ENCODE data around the gene SEC14L1.

Gene SEC14L1

GRCh38 chr17:77189148-77189547 is 48.4 kb downstream of the SEC14L1 start:
- H3K9me3 ChIP-seq (ENCODE audit: insufficient read depth, low read depth, low read length), result no peaks in the 10 kb centered on the region
- no peak overlapping the region for H3K9ac ChIP-seq (ENCODE audit: low read depth, low read length)
- H3K27me3 ChIP-seq (ENCODE audit: insufficient read depth, low read length), result no peaks in the 10 kb centered on the region
- H3K4me1 ChIP-seq (ENCODE audit: insufficient read depth, low read length), result no peaks in the 10 kb centered on the region; the same call in 1 of the 2 replicates
- H3K27ac ChIP-seq (ENCODE audit: low read length), result no peak overlapping the region
- peaks cover 19% of the 10 kb centered on the region for H3K36me3 ChIP-seq (ENCODE audit: insufficient read depth, low read depth, low read length)
- no peak overlapping the region for H3K4me3 ChIP-seq (ENCODE audit: low read length)

DNA sequence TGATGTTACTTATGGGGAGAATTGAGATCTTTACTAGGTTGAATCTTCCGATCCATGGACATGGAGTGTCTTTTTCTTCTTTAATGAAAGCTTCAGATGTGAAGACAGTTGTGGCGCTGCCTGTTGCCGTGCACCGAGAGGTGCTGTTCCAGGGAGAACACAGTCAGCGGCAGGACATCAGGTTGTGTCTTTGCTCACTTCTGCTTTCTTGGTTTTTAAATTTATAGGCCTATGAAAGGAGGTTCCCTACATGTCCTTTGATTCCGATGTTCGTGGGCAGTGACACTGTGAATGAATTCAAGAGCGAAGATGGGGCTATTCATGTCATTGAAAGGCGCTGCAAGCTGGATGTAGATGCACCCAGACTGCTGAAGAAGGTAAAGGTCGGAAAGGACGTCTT is 49.8 kb downstream of the SEC14L1 start:
- Histone ChIP-seq H3K36me3 (ENCODE audit: insufficient read depth, low read depth, low read length) (peaks cover 33% of the 10 kb centered on the region), H3K4me1 (ENCODE audit: insufficient read depth, low read length) (no peaks in the 10 kb centered on the region), H3K27me3 (ENCODE audit: insufficient read depth, low read length) (no peaks in the 10 kb centered on the region)

DNA sequence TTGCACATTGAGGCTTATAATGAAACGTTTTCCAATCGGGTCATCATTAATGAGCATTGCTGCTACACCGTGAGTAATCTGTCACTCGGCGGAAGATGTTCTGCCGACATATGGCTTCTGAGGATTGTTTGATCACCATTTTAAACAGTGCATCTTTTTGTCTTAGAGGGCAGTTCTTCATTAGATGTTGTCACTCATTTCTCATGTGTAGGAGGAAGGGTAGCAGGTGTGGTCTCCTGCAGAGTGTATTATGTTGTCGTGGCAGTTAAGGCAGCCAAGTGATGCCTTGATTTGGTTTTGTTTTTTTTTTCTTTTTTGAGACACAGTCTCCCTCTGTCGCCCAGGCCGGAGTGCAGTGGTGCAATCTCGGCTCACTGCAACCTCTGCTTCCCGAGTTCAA is 50.5 kb downstream of the SEC14L1 start:
- no peaks in the 10 kb centered on the region for H3K27me3 ChIP-seq (ENCODE audit: insufficient read depth, low read length)
- no peak overlapping the region for H3K4me3 ChIP-seq (ENCODE audit: low read length)
- H3K9me3 ChIP-seq (ENCODE audit: insufficient read depth, low read depth, low read length), result no peaks in the 10 kb centered on the region
- H3K9ac ChIP-seq (ENCODE audit: low read depth, low read length), result no peak overlapping the region
- H3K36me3 ChIP-seq (ENCODE audit: insufficient read depth, low read depth, low read length), result peaks cover 40% of the 10 kb centered on the region
- H3K27ac ChIP-seq (ENCODE audit: low read length), result no peak overlapping the region
- H3K4me1 ChIP-seq (ENCODE audit: insufficient read depth, low read length), result no peaks in the 10 kb centered on the region

More for the DNA sequence above, 49.8 kb downstream of the SEC14L1 start:
- no peak overlapping the region for H3K27ac ChIP-seq (ENCODE audit: low read length)
- H3K4me3 ChIP-seq (ENCODE audit: low read length), result no peak overlapping the region
- no peaks in the 10 kb centered on the region for H3K9me3 ChIP-seq (ENCODE audit: insufficient read depth, low read depth, low read length)
- no peak overlapping the region for H3K9ac ChIP-seq (ENCODE audit: low read depth, low read length)

DNA sequence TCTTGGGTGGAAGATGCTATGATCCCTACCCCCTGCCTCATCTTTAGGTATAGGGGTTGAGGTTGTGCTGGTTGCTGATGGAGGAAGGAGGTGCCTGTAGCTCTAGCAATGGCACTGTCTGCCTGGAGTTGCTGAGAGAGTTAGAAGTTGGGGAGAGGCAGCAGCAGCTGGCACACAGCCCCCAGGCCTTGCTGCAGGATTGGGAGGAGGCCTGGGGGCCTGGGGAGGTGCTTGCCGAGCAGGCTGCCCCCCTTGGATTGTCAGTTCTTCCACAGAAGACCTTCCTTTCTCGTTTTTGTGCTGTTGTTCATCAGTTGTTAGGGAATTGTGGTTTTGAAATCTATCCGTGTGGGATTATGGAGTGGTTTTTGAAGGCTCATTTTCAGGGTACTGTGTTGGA is 52.9 kb downstream of the SEC14L1 start:
- no peak overlapping the region for H3K9ac ChIP-seq (ENCODE audit: low read depth, low read length)
- H3K4me1 ChIP-seq (ENCODE audit: insufficient read depth, low read length), result no peaks in the 10 kb centered on the region
- H3K27ac ChIP-seq (ENCODE audit: low read length), result no peak overlapping the region
- H3K27me3 ChIP-seq (ENCODE audit: insufficient read depth, low read length), result no peaks in the 10 kb centered on the region
- H3K9me3 ChIP-seq (ENCODE audit: insufficient read depth, low read depth, low read length), result no peaks in the 10 kb centered on the region
- H3K4me3 ChIP-seq (ENCODE audit: low read length), result no peak overlapping the region
- H3K36me3 ChIP-seq (ENCODE audit: insufficient read depth, low read depth, low read length), result peaks cover 57% of the 10 kb centered on the region

DNA sequence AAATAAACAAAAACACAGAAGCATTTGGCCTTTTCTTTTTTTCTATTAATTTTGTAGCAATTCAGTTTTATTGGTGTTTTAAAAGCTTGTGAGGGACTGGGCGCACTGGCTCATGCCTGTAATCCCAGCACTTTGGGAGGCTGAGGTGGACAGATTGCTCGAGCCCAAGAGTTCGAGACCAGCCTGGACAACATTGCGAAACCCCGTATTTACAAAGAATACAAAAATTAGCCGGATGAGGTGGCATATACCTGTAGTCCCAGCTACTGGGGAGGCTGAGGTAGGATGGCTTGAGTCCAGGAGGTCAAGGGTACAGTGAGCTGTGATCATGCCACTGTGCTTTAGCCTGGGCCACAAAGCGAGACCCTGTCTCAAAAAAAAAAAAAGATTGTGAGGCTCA is 53.4 kb downstream of the SEC14L1 start:
- Histone ChIP-seq H3K4me1 (ENCODE audit: insufficient read depth, low read length) (no peaks in the 10 kb centered on the region), H3K36me3 (ENCODE audit: insufficient read depth, low read depth, low read length) (peaks cover 58% of the 10 kb centered on the region), H3K27ac (ENCODE audit: low read length) (no peak overlapping the region), H3K27me3 (ENCODE audit: insufficient read depth, low read length) (no peaks in the 10 kb centered on the region), H3K9ac (ENCODE audit: low read depth, low read length) (no peak overlapping the region), H3K4me3 (ENCODE audit: low read length) (no peak overlapping the region), H3K9me3 (ENCODE audit: insufficient read depth, low read depth, low read length) (no peaks in the 10 kb centered on the region)

- no peak overlapping the region for H3K9ac ChIP-seq (ENCODE audit: low read depth, low read length)
- H3K9me3 ChIP-seq (ENCODE audit: insufficient read depth, low read depth, low read length), result no peaks in the 10 kb centered on the region
- H3K36me3 ChIP-seq (ENCODE audit: insufficient read depth, low read depth, low read length), result peaks cover 71% of the 10 kb centered on the region
- H3K27me3 ChIP-seq (ENCODE audit: insufficient read depth, low read length), result no peaks in the 10 kb centered on the region
- no peak overlapping the region for H3K27ac ChIP-seq (ENCODE audit: low read length)
- H3K4me3 ChIP-seq (ENCODE audit: low read length), result no peak overlapping the region
- H3K4me1 ChIP-seq (ENCODE audit: insufficient read depth, low read length), result no peaks in the 10 kb centered on the region
Measured at GRCh38 chr17:77196251-77196650, 55.5 kb downstream of the SEC14L1 start.

DNA sequence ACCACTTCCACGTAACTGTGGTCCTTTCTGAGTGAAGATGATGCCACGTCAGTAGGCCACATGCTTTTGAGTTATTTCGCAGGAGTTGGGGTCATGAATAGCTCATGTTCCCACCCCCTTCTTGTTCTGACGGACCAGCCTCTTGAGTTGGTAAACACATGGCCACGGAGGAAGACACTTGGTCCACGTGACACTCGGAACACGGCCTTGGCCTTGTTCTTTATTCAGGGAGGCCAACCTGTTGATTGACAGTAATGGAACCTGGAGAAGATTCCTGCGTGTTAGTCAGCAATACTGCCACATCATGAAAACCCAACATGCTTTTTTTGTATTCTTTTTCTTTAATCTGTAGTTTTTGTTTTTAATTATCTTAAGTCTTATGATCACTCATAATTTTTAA is 56.3 kb downstream of the SEC14L1 start:
- peaks cover 71% of the 10 kb centered on the region for H3K36me3 ChIP-seq (ENCODE audit: insufficient read depth, low read depth, low read length)
- H3K27me3 ChIP-seq (ENCODE audit: insufficient read depth, low read length), result no peaks in the 10 kb centered on the region
- H3K9ac ChIP-seq (ENCODE audit: low read depth, low read length), result no peak overlapping the region
- no peaks in the 10 kb centered on the region for H3K9me3 ChIP-seq (ENCODE audit: insufficient read depth, low read depth, low read length)
- H3K4me1 ChIP-seq (ENCODE audit: insufficient read depth, low read length), result no peaks in the 10 kb centered on the region
- no peak overlapping the region for H3K27ac ChIP-seq (ENCODE audit: low read length)
- H3K4me3 ChIP-seq (ENCODE audit: low read length), result no peak overlapping the region

- Histone ChIP-seq H3K9ac (ENCODE audit: low read depth, low read length) (no peak overlapping the region), H3K4me3 (ENCODE audit: low read length) (no peak overlapping the region), H3K4me1 (ENCODE audit: insufficient read depth, low read length) (no peaks in the 10 kb centered on the region), H3K9me3 (ENCODE audit: insufficient read depth, low read depth, low read length) (no peaks in the 10 kb centered on the region), H3K27me3 (ENCODE audit: insufficient read depth, low read length) (no peaks in the 10 kb centered on the region), H3K27ac (ENCODE audit: low read length) (no peak overlapping the region), H3K36me3 (ENCODE audit: insufficient read depth, low read depth, low read length) (peaks cover 67% of the 10 kb centered on the region)
Measured at GRCh38 chr17:77200711-77201110, 59.9 kb downstream of the SEC14L1 start.

DNA sequence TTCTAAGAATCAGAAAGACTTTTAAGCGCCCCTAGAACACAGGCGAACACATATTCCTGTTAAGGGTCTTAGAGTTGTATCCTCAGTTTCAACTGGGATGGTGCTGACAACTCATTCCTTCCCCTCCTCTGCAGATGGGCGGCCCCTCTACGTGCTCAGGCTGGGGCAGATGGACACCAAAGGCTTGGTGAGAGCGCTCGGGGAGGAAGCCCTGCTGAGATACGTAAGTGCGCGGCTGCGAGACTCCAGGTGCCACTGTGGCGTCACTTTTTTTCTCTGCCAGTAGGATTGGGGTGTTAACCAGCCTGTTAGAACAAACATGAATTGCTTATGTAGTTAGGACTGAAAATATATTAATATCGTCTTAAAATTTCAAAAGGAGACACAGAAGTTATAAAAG is 62.7 kb downstream of the SEC14L1 start:
- no peaks in the 10 kb centered on the region for H3K4me1 ChIP-seq (ENCODE audit: insufficient read depth, low read length)
- no peak overlapping the region for H3K27ac ChIP-seq (ENCODE audit: low read length)
- no peaks in the 10 kb centered on the region for H3K27me3 ChIP-seq (ENCODE audit: insufficient read depth, low read length)
- no peak overlapping the region for H3K4me3 ChIP-seq (ENCODE audit: low read length)
- no peak overlapping the region for H3K9ac ChIP-seq (ENCODE audit: low read depth, low read length)
- no peaks in the 10 kb centered on the region for H3K9me3 ChIP-seq (ENCODE audit: insufficient read depth, low read depth, low read length)
- H3K36me3 ChIP-seq (ENCODE audit: insufficient read depth, low read depth, low read length), result peaks cover 66% of the 10 kb centered on the region

DNA sequence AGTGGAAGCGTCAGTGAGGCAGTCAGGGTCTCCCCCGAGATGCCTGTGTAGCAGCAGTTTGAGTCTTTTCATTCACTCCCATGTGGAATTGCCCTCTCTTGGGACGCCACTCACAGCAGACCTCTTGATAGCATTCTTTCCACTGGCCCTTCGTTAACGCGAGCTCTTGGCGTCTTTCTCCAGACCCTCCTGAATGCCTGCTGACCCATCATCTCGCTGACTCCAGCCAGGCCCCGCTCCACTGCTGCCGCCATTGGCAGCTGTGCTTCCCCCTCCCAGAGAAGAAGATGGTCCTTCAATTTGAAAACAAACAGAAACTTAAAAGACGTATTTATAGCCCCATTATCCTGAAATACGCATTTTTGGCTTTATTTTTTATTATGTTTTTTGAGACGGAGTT is 63.1 kb downstream of the SEC14L1 start:
- Histone ChIP-seq H3K9me3 (ENCODE audit: insufficient read depth, low read depth, low read length) (no peaks in the 10 kb centered on the region), H3K4me1 (ENCODE audit: insufficient read depth, low read length) (no peaks in the 10 kb centered on the region), H3K4me3 (ENCODE audit: low read length) (no peak overlapping the region), H3K9ac (ENCODE audit: low read depth, low read length) (no peak overlapping the region), H3K27me3 (ENCODE audit: insufficient read depth, low read length) (no peaks in the 10 kb centered on the region), H3K27ac (ENCODE audit: low read length) (no peak overlapping the region), H3K36me3 (ENCODE audit: insufficient read depth, low read depth, low read length) (peaks cover 70% of the 10 kb centered on the region)

DNA sequence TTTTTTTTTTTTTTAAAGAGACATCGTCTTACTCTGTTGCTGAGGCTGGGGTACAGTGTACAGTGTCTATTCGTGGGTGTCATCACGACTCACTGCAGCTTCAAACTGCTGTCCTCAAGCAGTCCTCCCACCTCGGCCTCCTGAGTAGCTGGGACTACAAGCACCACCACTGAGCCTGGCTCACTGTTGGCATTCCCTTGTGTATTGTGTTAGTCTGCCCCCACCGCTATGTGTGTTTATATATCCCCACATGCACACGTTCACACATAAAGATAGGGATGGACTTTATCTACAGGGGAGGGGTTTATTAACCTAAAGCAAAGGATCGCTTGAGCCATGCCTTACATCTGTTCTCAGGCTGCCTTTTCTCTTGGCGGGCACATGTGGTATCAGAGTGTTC is 63.8 kb downstream of the SEC14L1 start:
- no peak overlapping the region for H3K27ac ChIP-seq (ENCODE audit: low read length)
- H3K36me3 ChIP-seq (ENCODE audit: insufficient read depth, low read depth, low read length), result peaks cover 75% of the 10 kb centered on the region
- H3K9ac ChIP-seq (ENCODE audit: low read depth, low read length), result no peak overlapping the region
- H3K27me3 ChIP-seq (ENCODE audit: insufficient read depth, low read length), result no peaks in the 10 kb centered on the region
- no peaks in the 10 kb centered on the region for H3K4me1 ChIP-seq (ENCODE audit: insufficient read depth, low read length)
- no peak overlapping the region for H3K4me3 ChIP-seq (ENCODE audit: low read length)
- H3K9me3 ChIP-seq (ENCODE audit: insufficient read depth, low read depth, low read length), result no peaks in the 10 kb centered on the region

- Histone ChIP-seq H3K27me3 (ENCODE audit: insufficient read depth, low read length) (no peaks in the 10 kb centered on the region), H3K36me3 (ENCODE audit: insufficient read depth, low read depth, low read length) (peaks cover 77% of the 10 kb centered on the region), H3K4me1 (ENCODE audit: insufficient read depth, low read length) (no peaks in the 10 kb centered on the region), H3K4me3 (ENCODE audit: low read length) (no peak overlapping the region), H3K9me3 (ENCODE audit: insufficient read depth, low read depth, low read length) (no peaks in the 10 kb centered on the region), H3K27ac (ENCODE audit: low read length) (no peak overlapping the region), H3K9ac (ENCODE audit: low read depth, low read length) (no peak overlapping the region)
Measured at GRCh38 chr17:77205396-77206125, 64.8 kb downstream of the SEC14L1 start.
